HepG2 (cell line): ENCODE results near the gene OGFOD3. TPM values are rescaled to one million over a fixed set of nuclear protein-coding genes. Genes with fewer than 3 reads are reported as not detected.
A peak's percentile ranks its signal among the peaks of the same experiment; 100 is the strongest.

Source experiments
- ARNTL ChIP-seq: sonication (generic); formaldehyde crosslinking; IDR thresholded peaks from 2 replicates; pipeline ENCODE4 v1.4.0; 2020; ENCODE audit warnings: mild to moderate bottlenecking, missing genetic modification reagents
- CAMTA2 ChIP-seq: sonication (generic); formaldehyde crosslinking; IDR thresholded peaks from 2 replicates; pipeline ENCODE4 v1.4.0; 2020; ENCODE audit warnings: mild to moderate bottlenecking, missing genetic modification reagents, borderline replicate concordance
- ETV5 ChIP-seq: IDR thresholded peaks from 2 replicates; pipeline ENCODE4 v1.6.1; 2018; ENCODE audit warnings: missing biosample characterization, missing genetic modification reagents, inconsistent platforms, borderline replicate concordance
- FOXA3 ChIP-seq: IDR thresholded peaks from 2 replicates; pipeline ENCODE4 v1.6.1; 2016; ENCODE audit warnings: missing genetic modification reagents, missing compliant biosample characterization
- GATAD1 ChIP-seq: IDR thresholded peaks from 2 replicates; pipeline ENCODE4 v1.6.1; 2016; ENCODE audit warnings: missing genetic modification reagents, missing compliant biosample characterization
- HOXA3 ChIP-seq: sonication (generic); formaldehyde crosslinking; IDR thresholded peaks from 2 replicates; pipeline ENCODE4 v1.5.0; 2020; ENCODE audit warnings: missing genetic modification reagents
- MAX ChIP-seq: IDR thresholded peaks from 2 replicates; pipeline ENCODE4 v1.6.1; 2012; ENCODE audit warnings: inconsistent platforms
- ONECUT2 ChIP-seq: sonication (generic); formaldehyde crosslinking; IDR thresholded peaks from 2 replicates; pipeline ENCODE4 v1.4.0; 2020; ENCODE audit warnings: missing genetic modification reagents
- PAX8 ChIP-seq: sonication (generic); formaldehyde crosslinking; IDR thresholded peaks from 2 replicates; pipeline ENCODE4 v1.8.0; 2022; ENCODE audit warnings: mild to moderate bottlenecking, missing genetic modification reagents, borderline replicate concordance
- PHF5A ChIP-seq: IDR thresholded peaks from one replicate; pipeline ENCODE4 v1.6.1; 2018; ENCODE audit warnings: low read depth, missing genetic modification reagents; ENCODE audit not compliant: unreplicated experiment
- RBFOX2 ChIP-seq: fragments of 200-400 bp; formaldehyde crosslinking; IDR thresholded peaks from 2 replicates; pipeline ENCODE4 v1.6.1; 2017; ENCODE audit warnings: low read depth, mild to moderate bottlenecking, low read length
- TBP ChIP-seq: sonication (generic); formaldehyde crosslinking; IDR thresholded peaks from 2 replicates; pipeline ENCODE4 v1.5.0; 2020; ENCODE audit warnings: missing genetic modification reagents
- THYN1 ChIP-seq: sonication (generic); formaldehyde crosslinking; IDR thresholded peaks from 2 replicates; pipeline ENCODE4 v1.8.1; 2023; ENCODE audit warnings: low read depth, mild to moderate bottlenecking, moderate library complexity, missing genetic modification reagents, borderline replicate concordance
- ZNF292 ChIP-seq: sonication (generic); formaldehyde crosslinking; IDR thresholded peaks from 2 replicates; pipeline ENCODE4 v1.8.1; 2022; ENCODE audit warnings: mild to moderate bottlenecking, low read depth, missing genetic modification reagents, borderline replicate concordance
- ZNF564 ChIP-seq: sonication (generic); formaldehyde crosslinking; IDR thresholded peaks from 2 replicates; pipeline ENCODE4 v1.8.1; 2023; ENCODE audit warnings: mild to moderate bottlenecking, missing genetic modification reagents
- ZNF570 ChIP-seq: sonication (generic); formaldehyde crosslinking; IDR thresholded peaks from 2 replicates; pipeline ENCODE4 v1.4.0; 2020; ENCODE audit warnings: mild to moderate bottlenecking, missing genetic modification reagents, borderline replicate concordance
- ZNF576 ChIP-seq: sonication (generic); formaldehyde crosslinking; IDR thresholded peaks from 2 replicates; pipeline ENCODE4 v1.4.0; 2020; ENCODE audit warnings: mild to moderate bottlenecking, missing genetic modification reagents
- ZNF691 ChIP-seq: sonication (generic); formaldehyde crosslinking; IDR thresholded peaks from 2 replicates; pipeline ENCODE4 v1.4.0; 2020; ENCODE audit warnings: missing genetic modification reagents, low read depth, mild to moderate bottlenecking, borderline replicate concordance
- ZNF746 ChIP-seq: sonication (generic); formaldehyde crosslinking; IDR thresholded peaks from 2 replicates; pipeline ENCODE4 v1.8.0; 2022; ENCODE audit warnings: mild to moderate bottlenecking, missing genetic modification reagents
- ZNF777 ChIP-seq: sonication (generic); formaldehyde crosslinking; IDR thresholded peaks from 2 replicates; pipeline ENCODE4 v1.4.0; 2020; ENCODE audit warnings: missing genetic modification reagents
- ZNF784 ChIP-seq: sonication (generic); formaldehyde crosslinking; IDR thresholded peaks from 2 replicates; pipeline ENCODE4 v1.5.1; 2020; ENCODE audit warnings: missing genetic modification reagents, mild to moderate bottlenecking, borderline replicate concordance
- polyA plus RNA-seq, 8 experiments: library from polyadenylated mRNA; depleted of rRNA in 3 of 8; stranded (reverse) in 7 of 8; unstranded in 1 of 8; fragments of >200 nt; fragmentation: Illumina TruSeq in 4 of 8; extraction: Trizol in 4 of 8; gene quantifications; 2 replicates each; pipeline versions ENCODE4 v1.2.1 to v1.2.3, GENCODE V29; 2011 to 2016; ENCODE audit warnings: low read depth in 4 of 8, missing spikeins in 1 of 8, mixed read lengths in 1 of 8; ENCODE audit not compliant: insufficient read depth in 1 of 8
- total RNA-seq, 5 experiments: library from RNA; depleted of rRNA; stranded (reverse); fragments of >200 nt; fragmentation: Illumina TruSeq; extraction: Trizol; gene quantifications; 2 replicates each; pipeline ENCODE4 v1.2.3, GENCODE V29; 2016; ENCODE audit warnings: low read depth in 1 of 5
- TF ChIP-seq, protein P1 (sequence below): IDR thresholded peaks from 2 replicates; pipeline ENCODE4 v1.6.1; 2016; ENCODE audit warnings: missing biosample characterization, missing genetic modification reagents, low read depth
- TF ChIP-seq, protein P2 (sequence below): sonication (generic); formaldehyde crosslinking; IDR thresholded peaks from 2 replicates; pipeline ENCODE4 v1.4.0; 2020; ENCODE audit warnings: missing genetic modification reagents, borderline replicate concordance

Gene OGFOD3
- total and polyA plus RNA-seq, 2 of the 13 experiments (the other 11 are each of a cell fraction or from before 2014, with no cell fraction given) = 40.0 to 42.1 TPM

DNA sequence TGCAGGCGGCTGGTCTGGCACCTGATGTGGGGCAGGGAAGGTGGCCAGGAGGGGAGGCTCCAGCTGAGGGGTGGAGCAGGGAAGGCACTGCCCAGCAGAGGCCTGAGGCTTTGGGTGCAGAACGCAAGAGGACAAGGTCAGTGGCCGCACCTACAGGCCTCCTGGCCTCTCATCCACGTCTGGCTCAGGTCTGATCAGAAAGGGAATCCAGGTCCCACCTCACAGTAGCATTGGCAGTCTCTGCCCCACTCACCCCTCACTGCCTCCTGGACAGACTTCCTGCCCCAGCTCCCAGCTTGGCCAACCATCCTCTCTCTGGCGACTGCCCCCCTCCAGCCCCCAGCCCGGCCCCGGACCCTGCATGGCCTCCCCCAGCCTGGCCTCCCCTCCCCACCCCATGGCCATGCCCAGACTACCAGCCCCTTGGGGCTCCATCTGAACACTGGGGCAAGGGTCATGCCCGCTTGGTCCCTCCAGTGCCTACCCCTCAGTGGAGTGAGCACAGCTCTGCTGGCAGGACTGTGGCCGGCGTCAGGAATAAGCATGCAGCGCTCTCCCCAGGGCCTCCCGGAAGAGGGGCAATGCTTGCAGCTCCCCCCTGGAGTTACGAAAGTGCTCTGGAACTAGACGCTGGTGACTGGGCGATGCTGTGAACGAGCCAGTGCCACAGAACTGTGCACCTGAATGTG, 42.2 kb downstream of the OGFOD3 start (continued):
- TF ChIP-seq ARNTL (0 out of 2 replicates have a peak, but pooled peaks have one; percentile 13), ZNF576 (CRISPR knock-in tag) (0 out of 2 replicates have a peak, but pooled peaks have one; percentile 16), ETV5 (CRISPR knock-in tag) (peak; percentile 83), TBP (CRISPR knock-in tag) (no peak), ZNF746 (peak; percentile 50; the same call in 1 of the 2 replicates), ZNF564 (0 out of 2 replicates have a peak, but pooled peaks have one; percentile 36), HOXA3 (peak; percentile 31; the same call in 1 of the 2 replicates), PHF5A (CRISPR knock-in tag) (no peak), ONECUT2 (CRISPR knock-in tag) (no peak), GATAD1 (CRISPR knock-in tag) (0 out of 2 replicates have a peak, but pooled peaks have one; percentile 26), PAX8 (no peak), MAX (peak; percentile 24; the same call in 1 of the 2 replicates), ZNF570 (no peak), RBFOX2 (peak; percentile 48; the same call in 1 of the 2 replicates), FOXA3 (CRISPR knock-in tag) (peak; percentile 51), ZNF691 (CRISPR knock-in tag) (peak; percentile 83), THYN1 (no peak), CAMTA2 (no peak), ZNF777 (no peak), ZNF292 (CRISPR knock-in tag) (peak; percentile 68; the same call in 1 of the 2 replicates), ZNF784 (no peak)
- TF ChIP-seq, protein P1, sequence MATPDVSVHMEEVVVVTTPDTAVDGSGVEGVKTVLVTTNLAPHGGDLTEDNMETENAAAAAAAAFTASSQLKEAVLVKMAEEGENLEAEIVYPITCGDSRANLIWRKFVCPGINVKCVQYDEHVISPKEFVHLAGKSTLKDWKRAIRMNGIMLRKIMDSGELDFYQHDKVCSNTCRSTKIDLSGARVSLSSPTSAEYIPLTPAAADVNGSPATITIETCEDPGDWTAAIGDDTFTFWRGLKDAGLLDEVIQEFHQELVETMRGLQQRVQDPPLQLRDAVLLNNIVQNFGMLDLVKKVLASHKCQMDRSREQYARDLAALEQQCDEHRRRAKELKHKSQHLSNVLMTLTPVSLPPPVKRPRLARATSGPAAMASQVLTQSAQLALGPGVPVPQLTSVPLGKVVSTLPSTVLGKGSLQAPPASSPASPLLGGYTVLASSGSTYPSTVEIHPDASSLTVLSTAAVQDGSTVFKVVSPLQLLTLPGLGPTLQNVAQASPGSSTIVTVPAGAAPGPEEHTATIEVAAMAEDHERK = no peak
- TF ChIP-seq, protein P2, sequence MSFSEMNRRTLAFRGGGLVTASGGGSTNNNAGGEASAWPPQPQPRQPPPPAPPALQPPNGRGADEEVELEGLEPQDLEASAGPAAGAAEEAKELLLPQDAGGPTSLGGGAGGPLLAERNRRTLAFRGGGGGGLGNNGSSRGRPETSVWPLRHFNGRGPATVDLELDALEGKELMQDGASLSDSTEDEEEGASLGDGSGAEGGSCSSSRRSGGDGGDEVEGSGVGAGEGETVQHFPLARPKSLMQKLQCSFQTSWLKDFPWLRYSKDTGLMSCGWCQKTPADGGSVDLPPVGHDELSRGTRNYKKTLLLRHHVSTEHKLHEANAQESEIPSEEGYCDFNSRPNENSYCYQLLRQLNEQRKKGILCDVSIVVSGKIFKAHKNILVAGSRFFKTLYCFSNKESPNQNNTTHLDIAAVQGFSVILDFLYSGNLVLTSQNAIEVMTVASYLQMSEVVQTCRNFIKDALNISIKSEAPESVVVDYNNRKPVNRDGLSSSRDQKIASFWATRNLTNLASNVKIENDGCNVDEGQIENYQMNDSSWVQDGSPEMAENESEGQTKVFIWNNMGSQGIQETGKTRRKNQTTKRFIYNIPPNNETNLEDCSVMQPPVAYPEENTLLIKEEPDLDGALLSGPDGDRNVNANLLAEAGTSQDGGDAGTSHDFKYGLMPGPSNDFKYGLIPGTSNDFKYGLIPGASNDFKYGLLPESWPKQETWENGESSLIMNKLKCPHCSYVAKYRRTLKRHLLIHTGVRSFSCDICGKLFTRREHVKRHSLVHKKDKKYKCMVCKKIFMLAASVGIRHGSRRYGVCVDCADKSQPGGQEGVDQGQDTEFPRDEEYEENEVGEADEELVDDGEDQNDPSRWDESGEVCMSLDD (CRISPR knock-in tag) = 0 out of 2 replicates have a peak, but pooled peaks have one; percentile 39
